ENCODE measurements around the gene MMP25. TPM values are rescaled to one million over a fixed set of nuclear protein-coding genes. Genes with fewer than 3 reads are reported as not detected.

The MMP25 gene
- total and polyA plus RNA-seq, 9 of the 15 experiments (the other 6 are each of a cell fraction or from before 2014, with no cell fraction given) = 0.03 to 0.04 TPM; not detected in 7

- no peak for TF ChIP-seq LCOR (CRISPR knock-in tag; IDR thresholded peaks at IDR 0.05)
- TF ChIP-seq ZSCAN32 (CRISPR knock-in tag; IDR thresholded peaks at IDR 0.05) = no peak
- TF ChIP-seq SMAD3 (CRISPR knock-in tag; conservative IDR thresholded peaks at IDR 0.05) = no peak
- no peak for TF ChIP-seq ZNF639 (CRISPR knock-in tag; conservative IDR thresholded peaks at IDR 0.05 in 1 of 2, IDR thresholded peaks at IDR 0.05 in 1 of 2)
- no peak for TF ChIP-seq HNRNPK (IDR thresholded peaks at IDR 0.05; ENCODE audit: low read depth, low read length, poor library complexity, severe bottlenecking)
- TF ChIP-seq ZNF609 (CRISPR knock-in tag; IDR thresholded peaks at IDR 0.05; ENCODE audit: borderline replicate concordance) = no peak
- no peak for TF ChIP-seq PATZ1 (CRISPR knock-in tag; IDR thresholded peaks at IDR 0.05; ENCODE audit: borderline replicate concordance)
- no peak for TF ChIP-seq HDAC8 (tag; IDR thresholded peaks at IDR 0.05)
- TF ChIP-seq NONO (IDR thresholded peaks at IDR 0.05; ENCODE audit: low read depth in 2 of 2, low read length in 1 of 2) = no peak
- TF ChIP-seq MEIS2 (IDR thresholded peaks at IDR 0.05; ENCODE audit: partially characterized antibody) = peak; percentile 10
- no peak for TF ChIP-seq MAFG (tag; conservative IDR thresholded peaks at IDR 0.05)
- no peak for TF ChIP-seq KLF10 (CRISPR knock-in tag; IDR thresholded peaks at IDR 0.05)
- no peak for TF ChIP-seq E2F5 (CRISPR knock-in tag; IDR thresholded peaks at IDR 0.05)
- TF ChIP-seq SP2 (IDR thresholded peaks at IDR 0.05; ENCODE audit: extremely low read depth, low read depth, low read length, poor library complexity, severe bottlenecking) = no peak
- TF ChIP-seq CBX8 (IDR thresholded peaks at IDR 0.05; ENCODE audit: borderline replicate concordance, extremely low read depth, low read depth, low read length, poor library complexity, severe bottlenecking) = no peak
- TF ChIP-seq MECOM (CRISPR knock-in tag; IDR thresholded peaks at IDR 0.05) = no peak
- TF ChIP-seq ZNF143 (CRISPR knock-in tag; IDR thresholded peaks at IDR 0.05) = no peak
Observed at GRCh38 chr16:3027983-3028715, 18.2 kb upstream of the MMP25 start (continued).

All from K562 (cell line).